Left lobe of liver (tissue), 2 donors: ENCODE measurements around the gene KRTAP3-2. TPM values are rescaled to one million over a fixed set of nuclear protein-coding genes. Genes with fewer than 3 reads are reported as not detected.

Source experiments
- ATAC-seq: fragments of 200-7000 bp; cut with Tn5 transposase; one replicate; pipeline ENCODE4 v1.9.1; 2020; ENCODE audit warnings: mild to moderate bottlenecking, moderate library complexity
- DNase-seq: peaks from one replicate; pipeline ENCODE4 v3.0.0-alpha.2; 2020; ENCODE audit warnings: low spot score
- total RNA-seq: library from RNA; stranded (reverse); gene quantifications from one replicate; pipeline ENCODE4 v1.2.1, GENCODE V29; 2021
- donor health status: DM: no; HTN: no; CAD: no; lungs with moderate emphysema.
- donor health status: DM: no; HTN: yes; CAD: no.

KRTAP3-2 gene
- total RNA-seq, 1 donor from 2014 or later, result not detected

DNA sequence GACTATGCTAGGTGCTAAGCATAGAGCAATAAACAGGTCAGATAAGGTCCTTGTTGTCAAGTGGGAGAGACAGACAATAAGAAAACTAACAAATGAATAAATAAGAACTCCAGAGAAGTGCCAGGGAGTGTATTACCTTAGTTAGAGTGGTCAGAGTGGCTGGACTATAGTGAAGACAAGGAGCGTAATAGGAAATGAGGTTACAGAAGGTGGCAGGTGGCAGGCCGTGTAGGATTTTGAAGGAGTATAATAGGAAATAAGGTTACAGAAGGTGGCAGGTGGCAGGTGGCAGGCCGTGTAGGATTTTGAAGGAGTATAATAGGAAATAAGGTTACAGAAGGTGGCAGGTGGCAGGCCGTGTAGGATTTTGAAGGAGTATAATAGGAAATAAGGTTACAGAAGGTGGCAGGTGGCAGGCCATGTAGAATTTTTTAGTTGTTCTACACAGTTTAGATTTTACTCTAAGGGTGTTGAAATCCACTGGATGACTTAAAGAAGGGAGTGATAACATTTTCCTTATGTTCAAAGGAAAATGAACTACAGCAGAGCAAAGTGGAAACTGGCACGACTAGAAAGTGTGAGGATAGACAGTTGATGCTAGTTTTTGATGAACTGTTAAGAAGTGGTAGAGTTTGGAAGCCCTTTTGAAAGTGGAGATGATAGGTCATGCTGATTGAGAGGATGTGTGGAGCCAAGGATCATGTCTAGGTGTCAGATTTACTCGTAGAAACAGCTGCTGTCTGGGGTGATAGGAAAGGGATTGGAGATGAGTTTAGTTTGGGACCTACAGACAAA lies 12.8 kb upstream of the KRTAP3-2 start:
- ATAC-seq (no peak), DNase-seq (no peak)

DNA sequence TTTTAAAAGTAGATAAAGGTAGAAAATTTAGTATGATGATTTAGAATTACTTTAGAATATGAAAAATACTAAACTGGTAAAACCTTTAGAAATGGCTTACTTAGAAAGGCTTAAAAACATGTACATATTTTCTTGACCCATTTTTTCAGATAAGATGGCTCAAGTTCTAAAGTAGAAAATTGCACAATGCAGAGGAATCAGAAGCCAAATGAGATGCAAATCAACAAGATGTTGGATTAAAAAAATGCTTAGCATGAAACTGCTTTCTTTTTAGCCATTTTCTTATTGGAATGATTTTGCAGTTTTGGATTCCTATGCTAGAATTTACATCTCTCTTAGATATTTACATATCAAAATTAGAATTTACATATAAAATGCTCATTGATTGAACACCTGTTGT lies 10.7 kb upstream of the KRTAP3-2 start:
- DNase-seq, result no peak
- no peak for ATAC-seq

DNA sequence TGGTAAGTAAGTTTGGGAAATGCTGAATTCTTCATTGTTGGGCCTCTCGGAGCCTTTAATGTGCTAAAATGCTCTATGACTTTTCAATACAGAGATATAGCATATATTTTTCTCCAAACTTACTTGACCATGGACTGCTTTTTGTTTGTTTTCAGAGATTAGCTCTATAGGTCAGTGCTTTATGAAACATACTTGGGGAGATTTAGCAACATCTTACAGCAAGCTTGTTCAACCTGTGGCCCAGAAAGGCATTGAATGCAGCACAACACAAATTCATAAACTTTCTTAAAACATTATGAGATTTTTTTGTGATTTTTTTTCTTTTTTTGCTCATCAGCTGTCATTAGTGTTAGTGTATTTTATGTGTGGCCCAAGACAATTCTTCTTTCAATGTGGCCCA lies 10.2 kb upstream of the KRTAP3-2 start:
- no peak for DNase-seq
- no peak for ATAC-seq

GRCh38 chr17:41009301-41009760 lies 9.6 kb upstream of the KRTAP3-2 start:
- ATAC-seq (no peak), DNase-seq (no peak)

DNA sequence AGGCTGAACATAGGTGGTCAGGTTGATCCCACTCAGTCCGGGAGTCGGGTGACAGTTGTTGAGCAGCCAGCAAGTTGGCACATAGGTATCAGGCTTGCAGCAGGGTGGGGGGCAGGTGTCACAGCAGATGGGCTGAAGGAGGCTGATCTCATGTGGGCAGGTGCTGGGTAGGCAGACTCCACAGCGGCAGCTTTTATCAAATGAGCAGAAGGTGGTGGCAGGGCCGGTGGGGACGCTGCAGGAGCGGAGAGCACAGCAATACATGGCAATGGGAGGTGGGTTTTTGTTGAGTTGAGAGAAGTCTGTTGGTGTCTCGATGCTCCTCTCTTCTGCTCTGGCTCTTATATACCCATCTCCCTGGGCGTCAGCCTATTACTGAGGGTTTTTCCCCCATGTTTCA lies 9.1 kb upstream of the KRTAP3-2 start, which contains the start of gene KRTAP3-1:
Gene KRTAP3-1, minus strand, starts transcription at position 318 of the 400 bp plus-strand sequence. Its CDS starts 54 bp downstream, at position 264.
- no peak for DNase-seq
- ATAC-seq, result no peak

- no peak for ATAC-seq
- no peak for DNase-seq
These were observed 4.7 kb upstream of the KRTAP3-2 start for GRCh38 chr17:41004397-41004796.

DNA sequence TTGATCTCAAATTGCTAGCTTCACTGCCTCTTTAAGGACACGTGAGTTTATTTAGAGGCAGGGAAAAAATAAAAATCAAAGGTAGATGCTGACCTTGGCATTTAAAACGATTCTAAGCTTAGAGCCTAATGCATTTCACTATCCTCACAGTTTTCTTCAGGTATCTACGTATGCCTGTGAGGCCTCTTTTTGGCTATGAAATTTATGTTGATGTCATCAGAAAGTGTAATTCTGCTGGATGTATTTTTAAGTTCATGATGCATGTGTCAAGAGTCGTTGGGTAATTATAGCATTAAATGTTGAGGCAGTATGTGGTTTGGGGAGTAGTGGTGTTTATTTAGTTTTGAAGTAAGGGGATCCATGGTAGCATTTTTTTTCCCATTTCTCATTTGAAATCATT lies 4.2 kb upstream of the KRTAP3-2 start:
- DNase-seq, result no peak
- no peak for ATAC-seq

- DNase-seq (no peak), ATAC-seq (no peak)
These were observed 3.1 kb upstream of the KRTAP3-2 start for GRCh38 chr17:41002814-41003213.

GRCh38 chr17:41001795-41002194 lies 2.1 kb upstream of the KRTAP3-2 start:
- DNase-seq (no peak), ATAC-seq (no peak)

DNA sequence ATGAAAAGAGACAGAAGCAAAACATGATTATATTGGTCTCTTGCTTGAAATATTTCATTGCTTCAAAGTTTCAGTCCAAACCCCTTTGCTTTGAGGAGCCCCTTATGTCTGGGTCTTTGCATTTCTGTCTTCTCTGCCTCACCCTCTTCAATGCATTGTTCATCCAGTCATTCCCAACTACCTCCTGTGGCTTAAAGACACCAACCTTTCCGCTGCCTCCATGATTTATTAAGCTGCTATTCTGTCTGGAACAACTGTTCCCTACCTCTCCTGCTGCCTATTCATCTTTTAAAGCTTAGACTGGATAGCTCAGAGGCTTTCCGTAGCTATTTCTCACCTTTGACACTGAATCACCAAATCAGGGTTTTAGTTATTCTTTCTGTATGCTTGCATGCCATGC lies 2.3 kb downstream of the KRTAP3-2 start:
- ATAC-seq (no peak), DNase-seq (no peak)

- ATAC-seq, result no peak
- DNase-seq, result no peak
These were observed 2.9 kb downstream of the KRTAP3-2 start for GRCh38 chr17:40996829-40997228.

GRCh38 chr17:40995116-40995515 lies 4.6 kb downstream of the KRTAP3-2 start:
- ATAC-seq (no peak), DNase-seq (no peak)

DNA sequence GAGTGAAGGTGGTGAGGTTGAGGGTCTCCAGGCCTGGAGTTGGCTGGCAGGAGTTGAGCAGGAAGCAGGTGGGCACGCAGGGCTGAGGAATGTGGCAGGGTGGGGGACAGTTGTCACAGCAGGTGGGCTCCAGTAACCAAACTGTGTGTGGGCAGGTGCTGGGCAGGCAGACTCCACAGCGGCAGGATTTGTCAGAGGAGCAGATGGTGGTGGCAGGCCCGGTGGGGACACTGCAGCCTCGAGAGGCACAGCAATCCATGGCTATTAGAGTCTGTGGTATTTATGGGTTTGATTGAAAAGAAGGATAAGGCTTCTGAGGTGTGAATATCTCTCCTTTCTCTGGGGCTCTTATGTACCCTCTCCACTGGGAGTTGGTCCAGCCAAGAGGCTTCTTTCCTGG lies 5.9 kb downstream of the KRTAP3-2 start, which contains the start of gene KRTAP3-3:
Gene KRTAP3-3, minus strand, starts transcription at position 326 of the 400 bp plus-strand sequence. Its CDS starts 67 bp downstream, at position 259.
- ATAC-seq (no peak), DNase-seq (no peak)

GRCh38 chr17:40993084-40993483 lies 6.6 kb downstream of the KRTAP3-2 start:
- ATAC-seq (no peak), DNase-seq (no peak)

DNA sequence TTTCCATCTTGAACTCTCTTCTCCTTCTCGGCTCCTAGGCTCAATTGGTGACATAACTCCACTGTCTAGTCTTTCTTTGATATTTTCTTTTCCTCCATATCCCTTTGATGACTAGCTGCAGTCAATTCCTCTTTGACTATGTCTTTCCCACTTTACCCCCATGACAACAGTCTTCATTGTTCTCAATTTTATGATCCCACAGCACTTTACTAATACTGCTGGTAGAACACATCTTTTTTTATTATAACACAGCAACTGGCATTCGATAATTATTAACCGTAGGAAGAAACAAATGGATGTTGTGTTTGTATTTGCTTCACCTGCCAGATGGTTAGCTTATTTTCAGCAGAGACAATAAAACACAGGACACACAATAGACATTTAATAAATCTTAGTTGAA lies 7.0 kb downstream of the KRTAP3-2 start:
- ATAC-seq (no peak), DNase-seq (no peak)

DNA sequence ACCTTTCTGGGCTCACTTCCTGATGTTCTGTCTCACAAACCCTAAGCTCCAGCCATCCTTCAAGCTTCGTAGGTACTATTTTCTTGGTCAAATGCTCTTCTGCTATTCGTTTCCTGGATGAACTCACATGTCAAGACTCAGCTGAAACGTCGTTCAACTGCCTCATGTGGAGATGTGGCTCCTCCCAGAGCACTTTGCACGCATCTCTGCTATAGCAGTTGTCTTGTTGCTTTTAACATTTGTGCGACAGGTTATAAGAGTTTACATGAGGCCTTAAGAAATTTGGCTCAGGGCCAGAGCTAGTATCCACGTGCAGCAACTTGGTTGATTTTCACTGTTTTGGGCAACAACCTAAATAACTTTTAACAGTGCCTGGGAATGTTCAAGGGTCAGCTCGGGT lies 12.8 kb downstream of the KRTAP3-2 start:
- no peak for DNase-seq
- ATAC-seq, result no peak

DNA sequence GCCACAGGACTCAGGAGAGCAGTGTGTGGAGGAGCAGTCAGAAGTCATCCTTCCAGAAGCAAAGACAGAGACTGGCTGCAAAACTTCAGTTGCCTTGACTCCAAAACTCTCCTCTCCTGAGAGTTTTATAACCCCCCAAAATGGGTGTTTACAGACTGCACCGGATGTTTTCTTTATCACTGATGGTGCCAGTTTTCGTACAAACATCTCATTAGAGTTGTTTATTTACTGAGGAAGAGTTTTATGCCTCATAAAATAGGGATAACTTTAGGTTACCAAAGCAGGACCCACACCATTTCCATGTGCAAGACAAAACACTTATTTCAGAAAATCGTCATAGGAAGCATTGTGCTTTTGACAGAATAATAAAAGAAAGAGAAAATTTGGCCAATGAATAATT lies 15.5 kb downstream of the KRTAP3-2 start, which contains the start of gene KRT40:
Gene KRT40, minus strand, starts transcription at position 101 of the 400 bp plus-strand sequence. Its CDS starts 53 bp downstream, at position 48.
- ATAC-seq (no peak), DNase-seq (no peak)

DNA sequence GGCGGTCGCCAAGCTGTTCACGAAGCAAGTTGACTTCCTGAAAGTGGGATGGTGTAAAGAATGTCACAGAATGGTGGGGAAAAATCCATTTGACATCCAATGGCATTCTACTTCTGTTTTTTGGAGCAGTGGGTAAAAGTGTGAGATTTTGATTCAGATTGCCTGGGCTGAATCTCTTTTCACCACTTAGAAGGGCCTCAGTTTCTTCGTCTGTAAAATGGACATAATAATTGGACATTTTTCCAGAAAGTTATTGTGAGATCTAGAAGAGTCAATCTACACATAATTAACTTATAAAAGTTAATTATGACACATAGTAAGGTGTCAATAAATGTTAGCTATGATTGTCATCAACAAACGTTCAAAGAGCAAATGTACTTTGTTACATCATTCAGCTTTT lies 18.6 kb downstream of the KRTAP3-2 start:
- ATAC-seq (no peak), DNase-seq (no peak)

DNA sequence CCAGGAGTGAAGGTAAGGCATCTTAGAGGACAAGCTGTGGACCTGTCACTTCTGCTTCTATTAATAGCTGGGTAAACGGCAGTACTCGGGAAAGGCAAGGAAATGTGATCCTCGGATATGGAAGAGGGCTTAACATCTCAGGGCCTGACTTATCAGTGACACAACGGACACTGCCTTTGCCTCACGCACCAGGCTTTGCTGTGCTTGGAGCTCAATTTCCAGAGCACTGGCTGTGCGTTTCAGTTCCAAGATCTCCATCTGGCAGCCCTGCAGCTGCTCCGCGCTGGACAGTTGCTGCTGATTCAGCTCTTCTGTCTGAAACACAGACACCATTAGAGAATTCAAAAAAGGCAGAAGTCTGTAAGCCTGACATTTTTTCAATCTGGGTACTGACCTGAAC lies 19.1 kb downstream of the KRTAP3-2 start:
- no peak for ATAC-seq

GRCh38 chr17:40980117-40980516 lies 19.6 kb downstream of the KRTAP3-2 start:
- no peak for ATAC-seq

More for the DNA sequence above, 19.1 kb downstream of the KRTAP3-2 start:
- no peak for DNase-seq

DNA sequence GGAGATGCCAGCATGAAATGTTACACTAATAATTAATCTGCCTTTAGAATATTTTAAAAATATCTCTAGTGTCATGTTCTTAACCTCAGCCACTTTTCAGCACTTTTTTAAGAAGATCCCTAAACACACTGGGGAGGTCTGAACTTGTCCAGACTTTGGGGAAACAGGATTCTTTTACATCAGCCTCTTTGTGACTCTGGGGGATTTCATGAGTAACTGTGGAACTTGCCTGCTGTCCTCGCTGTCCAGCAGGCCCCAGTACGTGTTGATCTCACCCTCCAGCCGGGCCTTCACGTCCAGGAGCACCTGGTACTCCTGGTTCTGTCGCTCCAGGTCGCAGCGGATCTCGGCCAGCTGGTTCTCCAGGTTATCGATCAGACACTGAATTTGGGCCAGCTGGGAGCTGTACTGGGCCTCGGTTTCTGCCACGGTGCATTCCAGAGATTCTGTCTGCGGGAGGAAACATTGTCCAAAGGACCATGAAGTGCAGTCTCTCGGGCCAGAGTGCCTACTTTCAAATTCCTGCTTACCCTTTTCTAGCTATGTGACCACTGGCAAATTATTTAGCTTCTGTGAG lies 21.0 kb downstream of the KRTAP3-2 start:
- no peak for DNase-seq
- no peak for ATAC-seq

More at GRCh38 chr17:40980117-40980516, 19.6 kb downstream of the KRTAP3-2 start:
- no peak for DNase-seq

DNA sequence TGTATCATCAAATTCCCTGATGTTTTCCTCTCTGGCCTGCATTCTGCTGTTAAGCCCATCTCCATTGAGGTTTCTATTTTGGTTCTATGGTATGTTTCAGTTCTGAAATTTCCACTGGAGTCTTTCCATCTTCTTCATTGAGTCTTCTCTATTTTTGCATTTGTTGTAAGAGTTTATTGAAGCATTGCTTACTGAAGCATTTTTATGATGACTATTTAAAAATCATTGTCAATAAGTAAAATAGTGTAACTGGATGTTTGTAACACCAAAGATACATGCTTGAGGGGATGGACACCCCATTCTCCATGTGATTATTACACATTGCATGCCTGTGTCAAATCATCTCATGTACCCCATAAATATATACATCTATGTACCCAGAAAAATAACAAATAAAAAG lies 24.2 kb downstream of the KRTAP3-2 start:
- DNase-seq (no peak), ATAC-seq (no peak)
